Measurements from ENCODE around the gene ZNF568.

Gene ZNF568

GRCh38 chr19:36915992-36916830 lies at the start of gene ZNF568, which contains the start of gene ZNF829:
ZNF568 (plus strand) TSS chr19:36916332; CDS start chr19:36922771, 6,439 bp downstream.
ZNF829 (minus strand) TSS chr19:36916291; CDS start chr19:36915167, 1,124 bp downstream.
- peak; percentile 50 for DNase-seq (ENCODE audit: low read depth, low spot score)

- no peak for DNase-seq (ENCODE audit: low read depth, low spot score)
Observed at GRCh38 chr19:36876993-36877938, 38.9 kb upstream of the ZNF568 start.

GRCh38 chr19:36891768-36892357 lies 24.3 kb upstream of the ZNF568 start:
- DNase-seq (ENCODE audit: low read depth, low spot score) = no peak

- DNase-seq (ENCODE audit: low read depth, low spot score) = no peak
Observed at GRCh38 chr19:36894849-36895383, 21.2 kb upstream of the ZNF568 start.

- DNase-seq (ENCODE audit: low read depth, low spot score) = no peak
Observed at GRCh38 chr19:36898422-36898821, 17.7 kb upstream of the ZNF568 start.

- no peak for DNase-seq (ENCODE audit: low read depth, low spot score)
Observed at GRCh38 chr19:36916991-36917390, 859 bp downstream of the ZNF568 start.

GRCh38 chr19:36918090-36918489 lies 2.0 kb downstream of the ZNF568 start:
- no peak for DNase-seq (ENCODE audit: low read depth, low spot score)

- no peak for DNase-seq (ENCODE audit: low read depth, low spot score)
Observed at GRCh38 chr19:36931684-36932083, 15.6 kb downstream of the ZNF568 start.

- no peak for DNase-seq (ENCODE audit: low read depth, low spot score)
Observed at GRCh38 chr19:36939153-36939552, 23.0 kb downstream of the ZNF568 start.

GRCh38 chr19:36950335-36951119 lies 34.4 kb downstream of the ZNF568 start:
- DNase-seq (ENCODE audit: low read depth, low spot score) = no peak

GRCh38 chr19:36962346-36962745 lies 46.2 kb downstream of the ZNF568 start:
- no peak for DNase-seq (ENCODE audit: low read depth, low spot score)

GRCh38 chr19:36963280-36963679 lies 47.1 kb downstream of the ZNF568 start:
- DNase-seq (ENCODE audit: low read depth, low spot score) = no peak

GRCh38 chr19:36972571-36972970 lies 56.4 kb downstream of the ZNF568 start:
- DNase-seq (ENCODE audit: low read depth, low spot score) = no peak

GRCh38 chr19:36973021-36973843 lies 57.1 kb downstream of the ZNF568 start:
- peak; percentile 18 for DNase-seq (ENCODE audit: low read depth, low spot score)

- no peak for DNase-seq (ENCODE audit: low read depth, low spot score)
Observed at GRCh38 chr19:36973844-36974195, 57.7 kb downstream of the ZNF568 start.

- DNase-seq (ENCODE audit: low read depth, low spot score) = no peak
Observed at GRCh38 chr19:36986131-36986530, 70.0 kb downstream of the ZNF568 start.

- DNase-seq (ENCODE audit: low read depth, low spot score) = no peak
Observed at GRCh38 chr19:36986601-36987000, 70.5 kb downstream of the ZNF568 start.

GRCh38 chr19:36987091-36987490 lies 71.0 kb downstream of the ZNF568 start:
- no peak for DNase-seq (ENCODE audit: low read depth, low spot score)

GRCh38 chr19:36997152-36997842 lies 81.2 kb downstream of the ZNF568 start:
- DNase-seq (ENCODE audit: low read depth, low spot score) = no peak
